Measurements from ENCODE around the gene ZNF320. TPM values are rescaled to one million over a fixed set of nuclear protein-coding genes. Genes with fewer than 3 reads are reported as not detected.
"Not testable (repeated sequence)": the region's sequence is repeated elsewhere in the genome, so short reads cannot be mapped to it uniquely, and the experiment has no call there.

Gene ZNF320
- total RNA-seq, 1 donor from 2014 or later, result 38.1 TPM

DNA sequence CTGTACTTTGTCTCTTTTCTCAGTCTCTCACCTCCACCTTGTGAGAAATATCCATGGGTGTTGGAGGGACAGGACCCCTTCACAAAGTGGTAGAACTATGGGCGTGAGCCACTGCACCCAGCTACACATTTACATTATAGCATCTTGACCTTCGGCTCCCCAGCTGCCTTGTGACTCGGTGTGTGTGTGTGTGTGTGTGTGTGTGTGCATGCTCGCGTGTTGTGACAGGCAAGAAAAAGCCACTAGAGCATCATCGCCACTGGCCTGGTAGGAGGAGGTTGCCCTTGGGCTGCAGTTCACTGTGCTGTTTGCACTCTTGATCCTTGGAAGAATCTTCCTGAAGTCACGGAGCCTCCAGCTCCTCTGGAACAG lies 39.5 kb upstream of the ZNF320 start:
- Mint-ChIP-seq H3K36me3 (ENCODE audit: low read depth) (peaks cover 15% of the 10 kb centered on the region), H3K27me3 (ENCODE audit: low read depth) (no peaks in the 10 kb centered on the region), H3K9me3 (no peaks in the 10 kb centered on the region), H3K27ac (ENCODE audit: unreplicated experiment) (no peak overlapping the region), H3K4me3 (no peak overlapping the region), H3K4me1 (peaks cover 20% of the 10 kb centered on the region)
- TF ChIP-seq, protein P1, sequence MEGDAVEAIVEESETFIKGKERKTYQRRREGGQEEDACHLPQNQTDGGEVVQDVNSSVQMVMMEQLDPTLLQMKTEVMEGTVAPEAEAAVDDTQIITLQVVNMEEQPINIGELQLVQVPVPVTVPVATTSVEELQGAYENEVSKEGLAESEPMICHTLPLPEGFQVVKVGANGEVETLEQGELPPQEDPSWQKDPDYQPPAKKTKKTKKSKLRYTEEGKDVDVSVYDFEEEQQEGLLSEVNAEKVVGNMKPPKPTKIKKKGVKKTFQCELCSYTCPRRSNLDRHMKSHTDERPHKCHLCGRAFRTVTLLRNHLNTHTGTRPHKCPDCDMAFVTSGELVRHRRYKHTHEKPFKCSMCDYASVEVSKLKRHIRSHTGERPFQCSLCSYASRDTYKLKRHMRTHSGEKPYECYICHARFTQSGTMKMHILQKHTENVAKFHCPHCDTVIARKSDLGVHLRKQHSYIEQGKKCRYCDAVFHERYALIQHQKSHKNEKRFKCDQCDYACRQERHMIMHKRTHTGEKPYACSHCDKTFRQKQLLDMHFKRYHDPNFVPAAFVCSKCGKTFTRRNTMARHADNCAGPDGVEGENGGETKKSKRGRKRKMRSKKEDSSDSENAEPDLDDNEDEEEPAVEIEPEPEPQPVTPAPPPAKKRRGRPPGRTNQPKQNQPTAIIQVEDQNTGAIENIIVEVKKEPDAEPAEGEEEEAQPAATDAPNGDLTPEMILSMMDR (conservative IDR thresholded peaks at IDR 0.05), result no peak
- no peak for DNase-seq (ENCODE audit: low read depth, low spot score)

DNA sequence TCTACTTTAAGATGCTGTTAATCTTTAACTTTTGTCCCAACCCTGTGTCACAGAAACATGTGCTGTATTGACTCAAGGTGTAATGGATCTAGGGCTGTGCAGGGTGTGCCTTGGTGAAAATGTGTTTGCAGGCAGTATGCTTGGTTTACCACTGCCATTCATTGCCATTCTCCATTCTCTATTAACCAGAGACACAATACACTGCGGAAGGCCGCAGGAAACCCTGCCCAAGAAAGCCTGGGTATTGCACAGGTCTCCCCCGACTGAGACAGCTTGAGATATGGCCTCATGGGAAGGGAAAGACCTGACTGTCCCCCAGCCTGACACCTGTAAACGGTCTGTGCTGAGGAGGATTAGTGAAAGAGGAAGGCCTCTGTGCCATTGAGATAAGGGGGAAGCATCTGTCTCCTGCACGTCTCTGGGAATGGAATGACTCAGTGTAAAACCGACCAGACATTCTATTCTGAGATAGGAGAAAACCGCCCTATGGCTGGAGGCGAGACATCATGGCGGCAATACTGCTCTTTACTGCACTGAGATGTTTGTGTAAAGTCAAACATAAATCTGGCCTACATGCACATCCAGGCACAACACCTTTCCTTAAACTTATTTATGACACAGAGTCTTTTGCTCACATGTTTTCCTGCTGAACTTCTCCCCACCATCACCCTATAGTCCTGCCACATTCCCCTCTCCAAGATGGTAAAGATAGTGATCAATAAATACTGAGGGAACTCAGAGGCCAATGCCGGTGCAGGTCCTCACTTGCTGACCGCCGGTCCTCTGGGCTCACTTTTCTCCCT lies 38.9 kb upstream of the ZNF320 start:
- TF ChIP-seq, protein P1 (conservative IDR thresholded peaks at IDR 0.05), result no peak
- H3K27me3 Mint-ChIP-seq (ENCODE audit: low read depth), result no peaks in the 10 kb centered on the region
- DNase-seq (ENCODE audit: low read depth, low spot score), result no peak
- no peak overlapping the region for H3K4me3 Mint-ChIP-seq
- peaks cover 14% of the 10 kb centered on the region for H3K4me1 Mint-ChIP-seq
- H3K27ac Mint-ChIP-seq (ENCODE audit: unreplicated experiment), result no peak overlapping the region
- no peaks in the 10 kb centered on the region for H3K9me3 Mint-ChIP-seq
- peaks cover 15% of the 10 kb centered on the region for H3K36me3 Mint-ChIP-seq (ENCODE audit: low read depth)

DNA sequence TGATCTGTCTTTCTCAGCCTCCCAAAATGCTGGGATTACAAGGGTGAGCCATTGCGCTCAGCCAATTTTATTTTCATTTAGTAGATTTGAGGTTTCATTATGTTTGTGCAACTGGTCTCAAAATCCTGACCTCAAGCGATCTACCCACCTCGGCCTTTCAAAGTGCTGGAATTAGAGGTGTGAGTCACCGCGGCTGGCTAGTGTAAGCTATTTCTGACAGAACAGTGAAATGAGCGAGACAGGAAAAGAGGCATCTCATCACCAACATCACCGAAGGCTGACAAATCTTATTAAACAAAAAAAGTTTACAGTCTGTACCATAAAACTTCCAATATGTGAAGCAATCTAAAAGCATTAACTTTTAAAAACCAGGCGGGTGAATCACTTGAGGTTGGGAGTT lies 38.0 kb upstream of the ZNF320 start:
- no peaks in the 10 kb centered on the region for H3K27me3 Mint-ChIP-seq (ENCODE audit: low read depth)

DNA sequence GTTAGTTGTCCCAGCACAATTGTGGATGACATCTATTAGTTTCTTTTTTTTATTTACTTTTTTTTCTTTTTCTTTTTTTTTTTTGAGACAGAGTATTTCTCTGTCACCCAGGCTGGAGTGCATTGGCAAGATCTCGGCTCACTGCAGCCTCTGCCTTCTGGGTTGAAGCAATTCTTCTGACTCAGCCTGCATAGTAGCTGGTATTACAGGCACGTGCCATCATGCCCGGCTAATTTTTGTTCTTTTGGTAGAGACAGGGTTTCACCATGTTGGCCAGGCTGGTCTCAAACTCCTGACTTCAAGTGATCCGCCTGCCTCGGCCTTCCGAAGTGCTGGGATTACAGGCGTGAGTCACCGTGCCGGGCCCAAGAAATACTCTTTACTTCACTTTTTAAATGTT lies 27.2 kb upstream of the ZNF320 start:
- not testable (repeated sequence) for H3K27ac Mint-ChIP-seq (ENCODE audit: unreplicated experiment); DNase-seq (ENCODE audit: low read depth, low spot score); H3K9me3 Mint-ChIP-seq; H3K27me3 Mint-ChIP-seq (ENCODE audit: low read depth)
- H3K4me3 Mint-ChIP-seq, result peak overlapping the region; percentile 52
- peaks cover 34% of the 10 kb centered on the region for H3K4me1 Mint-ChIP-seq
- peaks cover 25% of the 10 kb centered on the region for H3K36me3 Mint-ChIP-seq (ENCODE audit: low read depth)

More for the DNA sequence above, 38.0 kb upstream of the ZNF320 start:
- no peak overlapping the region for H3K27ac Mint-ChIP-seq (ENCODE audit: unreplicated experiment)
- no peak overlapping the region for H3K4me3 Mint-ChIP-seq
- H3K36me3 Mint-ChIP-seq (ENCODE audit: low read depth), result peaks cover 15% of the 10 kb centered on the region
- peaks cover 11% of the 10 kb centered on the region for H3K4me1 Mint-ChIP-seq
- no peak for DNase-seq (ENCODE audit: low read depth, low spot score)
- TF ChIP-seq, protein P1 (conservative IDR thresholded peaks at IDR 0.05), result no peak
- no peaks in the 10 kb centered on the region for H3K9me3 Mint-ChIP-seq

DNA sequence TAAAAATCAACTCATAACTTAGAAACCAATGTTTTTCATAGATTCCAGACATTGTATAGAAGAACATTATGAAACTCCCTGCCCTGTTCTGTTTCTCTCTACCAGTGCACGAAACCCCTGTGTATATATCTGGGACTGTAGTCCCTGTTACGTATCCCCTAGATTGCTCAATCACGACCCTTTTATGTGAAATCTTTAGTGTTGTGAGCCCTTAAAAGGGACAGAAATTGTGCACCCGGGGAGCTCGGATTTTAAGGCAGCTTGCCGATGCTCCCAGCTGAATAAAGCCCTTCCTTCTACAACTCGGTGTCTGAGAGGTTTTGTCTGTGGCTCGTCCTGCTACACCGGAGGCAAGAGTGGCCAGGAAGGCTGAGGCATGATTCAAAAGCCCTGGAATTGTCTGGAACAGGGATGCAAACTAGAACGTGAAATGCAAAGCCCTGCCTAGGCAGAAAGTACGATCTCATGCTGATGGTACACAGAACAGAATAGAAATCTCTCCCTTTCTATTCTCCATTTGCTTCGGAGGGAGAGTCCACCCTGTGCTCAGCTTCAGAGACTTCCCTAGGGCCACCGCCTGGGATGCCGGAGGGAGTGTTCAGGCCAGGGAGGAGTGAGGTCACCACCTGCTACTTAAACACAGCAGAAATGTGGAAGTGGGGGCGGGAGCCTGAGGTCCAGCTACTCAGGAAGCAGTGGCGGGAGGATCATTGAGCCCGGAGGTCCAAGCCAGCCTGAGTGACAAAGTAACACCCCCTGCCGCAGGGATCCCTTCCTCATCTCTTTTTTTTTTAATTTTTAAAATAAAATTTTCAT lies 26.6 kb upstream of the ZNF320 start:
- peaks cover 22% of the 10 kb centered on the region for H3K36me3 Mint-ChIP-seq (ENCODE audit: low read depth)
- H3K9me3 Mint-ChIP-seq, result no peaks in the 10 kb centered on the region
- peak overlapping the region; percentile 94 for H3K4me3 Mint-ChIP-seq
- H3K27me3 Mint-ChIP-seq (ENCODE audit: low read depth), result no peaks in the 10 kb centered on the region
- TF ChIP-seq, protein P1 (conservative IDR thresholded peaks at IDR 0.05), result no peak
- H3K4me1 Mint-ChIP-seq, result peaks cover 34% of the 10 kb centered on the region
- H3K27ac Mint-ChIP-seq (ENCODE audit: unreplicated experiment), result no peak overlapping the region
- DNase-seq (ENCODE audit: low read depth, low spot score), result no peak

Data from neural crest cell (in vitro differentiated cells).